Panc1 (cell line): ENCODE measurements around the gene KRT78. TPM values are rescaled to one million over a fixed set of nuclear protein-coding genes. Genes with fewer than 3 reads are reported as not detected.

ENCODE experiments used
- ATAC-seq: fragments of 200-7000 bp; cut with Tn5 transposase; 2 replicates; pipeline ENCODE4 v1.9.1; 2020; ENCODE audit warnings: mild to moderate bottlenecking, moderate library complexity
- BruUV-seq: library from RNA; stranded (reverse); fragments of 400-500 nt; replicated peaks from 2 replicates; lab custom pipeline; 2021; lab: Mats Ljungman, UMichigan
- CTCF ChIA-PET: fragments of 300-600 bp; sonication (Branson Sonifier 250); formaldehyde crosslinking; loops from one replicate; lab custom pipeline; 2022; ENCODE audit warnings: antibody characterized with exemption; lab: Charles Lee
- POLR2A ChIA-PET: fragments of 300-600 bp; sonication (Branson Sonifier 250); formaldehyde crosslinking; loops from one replicate; lab custom pipeline; 2022; ENCODE audit warnings: antibody characterized with exemption; lab: Charles Lee
- DNase-seq: peaks from one replicate; pipeline ENCODE4 v3.0.0-alpha.2; 2010; ENCODE audit warnings: low read depth, low spot score
- H3K27ac ChIP-seq: 2 replicates; pipeline ENCODE4 v1.5.1; 2011; ENCODE audit warnings: mild to moderate bottlenecking, low read length, inconsistent platforms
- H3K27me3 ChIP-seq: fragments of 200-500 bp; sonication (Bioruptor generic); 2 replicates; pipeline ENCODE4 v1.6.0; 2014; ENCODE audit warnings: low read length, inconsistent platforms; ENCODE audit not compliant: control insufficient read depth, insufficient read depth
- H3K36me3 ChIP-seq: fragments of 200-500 bp; sonication (Bioruptor generic); 2 replicates; pipeline ENCODE4 v1.5.1; 2014; ENCODE audit warnings: inconsistent platforms, mild to moderate bottlenecking, low read length, moderate library complexity; ENCODE audit not compliant: control insufficient read depth, insufficient read depth
- H3K4me1 ChIP-seq: 2 replicates; pipeline ENCODE4 v1.5.1; 2011; ENCODE audit warnings: inconsistent platforms, mild to moderate bottlenecking, low read length, moderate library complexity; ENCODE audit not compliant: control insufficient read depth, insufficient read depth
- H3K4me3 ChIP-seq, 2 experiments: 2 replicates each; pipeline ENCODE4 v1.5.1; 2011 to 2012; ENCODE audit warnings: low read depth in 2 of 2, low read length in 2 of 2, mild to moderate bottlenecking in 2 of 2, inconsistent platforms in 1 of 2, moderate library complexity in 1 of 2
- H3K9me3 ChIP-seq: fragments of 200-500 bp; sonication (Bioruptor generic); 2 replicates; pipeline ENCODE4 v1.5.1; 2014; ENCODE audit warnings: low read depth, mild to moderate bottlenecking, inconsistent platforms, low read length, moderate library complexity; ENCODE audit not compliant: control insufficient read depth, insufficient read depth
- CTCF ChIP-seq: fragments of 450-650 bp; IDR thresholded peaks from 2 replicates; pipeline ENCODE4 v1.5.1; 2017; ENCODE audit warnings: mild to moderate bottlenecking
- POLR2AphosphoS5 ChIP-seq: IDR thresholded peaks from 2 replicates; pipeline ENCODE4 v1.6.1; 2012; ENCODE audit warnings: mild to moderate bottlenecking, low read depth, low read length, moderate library complexity
- REST ChIP-seq, 2 experiments: IDR thresholded peaks; 2 replicates each; pipeline ENCODE4 v1.6.1; 2011 to 2012; ENCODE audit warnings: low read depth in 2 of 2, control low read depth in 1 of 2, low read length in 1 of 2, mild to moderate bottlenecking in 1 of 2, moderate library complexity in 1 of 2; ENCODE audit not compliant: insufficient read depth in 1 of 2
- SIN3A ChIP-seq: IDR thresholded peaks from 2 replicates; pipeline ENCODE4 v1.6.1; 2012; ENCODE audit warnings: low read depth, mild to moderate bottlenecking, low read length, moderate library complexity, borderline replicate concordance; ENCODE audit not compliant: insufficient read depth
- TCF7L2 ChIP-seq: IDR thresholded peaks from 2 replicates; pipeline ENCODE4 v1.6.1; 2011; ENCODE audit warnings: mild to moderate bottlenecking, low read depth, low read length, inconsistent platforms
- in situ Hi-C: cut with HindIII; loops from 2 replicates; pipeline ENCODE4 v1.10.0; 2016; ENCODE audit warnings: low sequenced_read_pairs, low pct_unique_long_range_greater_than_20kb
- intact Hi-C: fragments of 100-400 bp; cut with micrococcal nuclease; formaldehyde crosslinking; loops from one replicate; pipeline ENCODE4 v1.10.0; 2022; ENCODE audit not compliant: unreplicated experiment
- total RNA-seq: library from RNA; stranded (reverse); gene quantifications from one replicate; pipeline ENCODE4 v1.2.1, GENCODE V29; 2021; ENCODE audit not compliant: unreplicated experiment

KRT78 gene
- total RNA-seq, 1 experiment from 2014 or later = not detected

DNA sequence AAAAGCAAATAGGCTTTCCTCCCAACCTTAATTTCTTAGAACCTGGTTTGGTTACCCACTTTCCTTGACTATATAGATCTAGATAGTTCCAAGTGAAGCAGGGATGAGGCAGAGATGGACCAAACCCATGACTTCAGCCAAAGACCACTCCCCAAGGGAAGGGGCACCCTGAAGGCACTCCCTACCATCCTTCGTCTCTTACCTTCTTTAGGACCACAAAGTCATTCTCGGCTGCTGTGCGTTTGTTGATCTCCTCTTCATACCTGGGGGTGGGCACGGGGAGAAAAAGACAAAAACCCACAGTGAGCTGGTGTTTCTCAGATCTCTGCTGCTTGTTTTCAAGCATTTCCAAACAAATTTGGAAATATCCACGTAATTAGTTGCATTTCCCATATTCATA, 38.2 kb downstream of the KRT78 start:
- Histone ChIP-seq H3K27ac (no peak overlapping the region), H3K9me3 (no peaks in the 10 kb centered on the region), H3K4me3 (no peak overlapping the region), H3K36me3 (no peaks in the 10 kb centered on the region), H3K27me3 (peaks cover 6% of the 10 kb centered on the region; the same call in 1 of the 2 replicates), H3K4me1 (peaks cover 5% of the 10 kb centered on the region; the same call in 1 of the 2 replicates)
- TF ChIP-seq REST (IDR thresholded peaks at IDR 0.05; ENCODE audit: insufficient read depth in 1 of 2, low read depth in 2 of 2, low read length in 1 of 2) (no peak), TCF7L2 (no peak), CTCF (no peak), SIN3A (no peak), POLR2AphosphoS5 (no peak)
- no TSS peak for BruUV-seq
- in situ Hi-C loops = no loop called here
- ChIA-PET CTCF (no interaction called here), POLR2A (no interaction called here)
- ATAC-seq (no peak), DNase-seq (no peak)
- intact Hi-C loops = no loop called here

DNA sequence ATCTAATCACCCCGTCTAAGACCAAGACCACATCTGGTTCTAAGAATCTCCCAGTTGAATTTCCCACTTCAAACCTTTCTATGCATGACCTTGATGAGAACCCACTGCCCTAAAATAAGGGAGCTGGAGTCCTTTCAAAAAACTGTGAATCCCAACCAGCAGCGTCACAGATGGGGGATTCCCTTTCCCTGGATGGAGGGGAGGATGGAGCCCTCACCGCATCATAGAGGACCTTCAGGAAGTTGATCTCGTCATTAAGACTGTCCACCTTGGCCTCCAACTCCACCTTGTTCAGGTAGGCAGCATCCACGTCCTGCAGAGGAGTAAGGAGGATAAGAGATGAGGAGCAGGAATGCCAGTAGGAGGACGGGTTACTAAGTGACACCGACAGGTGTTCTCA, 39.6 kb downstream of the KRT78 start:
- intact Hi-C loops = no loop called here
- ATAC-seq (no peak), DNase-seq (no peak)
- H3K4me3 ChIP-seq = no peak overlapping the region
- H3K27ac ChIP-seq = no peak overlapping the region
- BruUV-seq = no TSS peak
- TF ChIP-seq CTCF = no peak
- TF ChIP-seq POLR2AphosphoS5 = no peak
- no peak for TF ChIP-seq REST (IDR thresholded peaks at IDR 0.05; ENCODE audit: insufficient read depth in 1 of 2, low read depth in 2 of 2, low read length in 1 of 2)
- no peak for TF ChIP-seq TCF7L2
- no peak for TF ChIP-seq SIN3A
- CTCF ChIA-PET = no interaction called here
- in situ Hi-C loops = no loop called here
- H3K27me3 ChIP-seq = peaks cover 6% of the 10 kb centered on the region; the same call in 1 of the 2 replicates
- POLR2A ChIA-PET = no interaction called here
- H3K36me3 ChIP-seq = no peaks in the 10 kb centered on the region
- H3K9me3 ChIP-seq = no peaks in the 10 kb centered on the region
- H3K4me1 ChIP-seq = no peaks in the 10 kb centered on the region
